Keratinocyte (primary cell): ENCODE measurements around the gene HHATL. TPM values are rescaled to one million over a fixed set of nuclear protein-coding genes. Genes with fewer than 3 reads are reported as not detected.

ENCODE experiments used
- DNase-seq: peaks from one replicate; pipeline ENCODE4 v3.0.0-alpha.2; 2011; ENCODE audit warnings: low read depth, missing footprints, low spot score
- FAIRE-seq: peaks from 2 replicates; lab custom pipeline; 2011; peaks lifted over from hg19 to GRCh38; lab: Jason Lieb, UNC
- H2AFZ ChIP-seq: 2 replicates; pipeline ENCODE4 v1.6.0; 2012; ENCODE audit warnings: low read length, control low read depth, inconsistent platforms; ENCODE audit not compliant: control insufficient read depth
- H3K27ac ChIP-seq: 2 replicates; pipeline ENCODE4 v1.5.1; 2011; ENCODE audit warnings: low read length; ENCODE audit not compliant: control insufficient read depth, insufficient read depth
- H3K27me3 ChIP-seq: 3 replicates; pipeline ENCODE4 v1.6.0; 2011; ENCODE audit warnings: low read length; ENCODE audit not compliant: control insufficient read depth, insufficient read depth; ENCODE audit errors: extremely low read depth
- H3K36me3 ChIP-seq, 2 experiments: 2 replicates in 1 of 2; 3 replicates in 1 of 2; pipeline ENCODE4 v1.5.1; 2011; ENCODE audit warnings: low read length in 2 of 2, mild to moderate bottlenecking in 1 of 2; ENCODE audit not compliant: control insufficient read depth in 2 of 2, insufficient read depth in 2 of 2; ENCODE audit errors: extremely low read depth in 1 of 2
- H3K4me1 ChIP-seq: 3 replicates; pipeline ENCODE4 v1.5.1; 2011; ENCODE audit warnings: low read length; ENCODE audit not compliant: control insufficient read depth, insufficient read depth; ENCODE audit errors: extremely low read depth
- H3K4me2 ChIP-seq: 3 replicates; pipeline ENCODE4 v1.6.0; 2011; ENCODE audit warnings: low read depth, low read length; ENCODE audit not compliant: control insufficient read depth, insufficient read depth; ENCODE audit errors: extremely low read depth
- H3K4me3 ChIP-seq, 3 experiments: fragments of 200-600 bp in 1 of 3; sonication (generic) in 1 of 3; 2 replicates in 2 of 3; 3 replicates in 1 of 3; pipeline ENCODE4 v1.5.1; 2011 to 2016; ENCODE audit warnings: low read length in 3 of 3, mild to moderate bottlenecking in 3 of 3, control low read depth in 2 of 3, inconsistent platforms in 1 of 3, low read depth in 1 of 3, mixed read lengths in 1 of 3, mixed run types in 1 of 3, moderate library complexity in 1 of 3; ENCODE audit not compliant: control insufficient read depth in 2 of 3, insufficient read depth in 2 of 3; ENCODE audit errors: extremely low read depth in 1 of 3
- H3K79me2 ChIP-seq: 2 replicates; pipeline ENCODE4 v1.6.0; 2012; ENCODE audit warnings: low read length; ENCODE audit not compliant: control insufficient read depth, insufficient read depth
- H3K9ac ChIP-seq: 3 replicates; pipeline ENCODE4 v1.6.0; 2011; ENCODE audit warnings: low read length; ENCODE audit not compliant: control insufficient read depth, insufficient read depth; ENCODE audit errors: extremely low read depth
- H3K9me1 ChIP-seq: 3 replicates; pipeline ENCODE4 v1.6.0; 2011; ENCODE audit warnings: low read length; ENCODE audit not compliant: control insufficient read depth, insufficient read depth; ENCODE audit errors: extremely low read depth
- H3K9me3 ChIP-seq: 2 replicates; pipeline ENCODE4 v1.5.1; 2012; ENCODE audit warnings: low read depth, low read length; ENCODE audit not compliant: control insufficient read depth
- H4K20me1 ChIP-seq: 3 replicates; pipeline ENCODE4 v1.6.0; 2011; ENCODE audit warnings: low read length; ENCODE audit not compliant: control insufficient read depth, insufficient read depth; ENCODE audit errors: extremely low read depth
- EZH2 ChIP-seq: IDR thresholded peaks from one replicate; pipeline ENCODE4 v1.6.1; 2012; ENCODE audit warnings: inconsistent platforms, mild to moderate bottlenecking, low read length, moderate library complexity
- dilution Hi-C: fragments of 300-500 bp; cut with MboI; formaldehyde crosslinking; loops from one replicate; pipeline ENCODE4 v1.7.0; 2020; ENCODE audit warnings: low sequenced_read_pairs; ENCODE audit not compliant: extremely low pct_ligation_motif_present
- polyA plus RNA-seq, 5 experiments: library from polyadenylated mRNA; depleted of rRNA in 3 of 5; stranded (reverse) in 3 of 5; stranded (forward) in 1 of 5; unstranded in 1 of 5; fragments of >200 nt; gene quantifications; 1 replicate in 1 of 5; 2 replicates in 3 of 5; 3 replicates in 1 of 5; pipeline versions ENCODE4 v1.2.1 to v1.2.3, GENCODE V29; 2011 to 2012; ENCODE audit warnings: missing spikeins in 2 of 5, low read depth in 1 of 5, low replicate concordance in 1 of 5
- TF ChIP-seq, protein P1 (sequence below), 3 experiments: IDR thresholded peaks in 1 of 3; conservative IDR thresholded peaks in 1 of 3; optimal IDR thresholded peaks in 1 of 3; 2 replicates in 2 of 3; 3 replicates in 1 of 3; pipeline versions ENCODE3 to v1.5.1; 2011; ENCODE audit warnings: low read length in 3 of 3, mild to moderate bottlenecking in 3 of 3, moderate library complexity in 2 of 3, control low read depth in 1 of 3, inconsistent platforms in 1 of 3; ENCODE audit not compliant: insufficient read depth in 2 of 3; ENCODE audit errors: extremely low read depth in 1 of 3

The HHATL gene
- polyA plus RNA-seq, 1 donor (not counting 4 experiments of a cell fraction or from before 2014, with no cell fraction given) = not detected

DNA sequence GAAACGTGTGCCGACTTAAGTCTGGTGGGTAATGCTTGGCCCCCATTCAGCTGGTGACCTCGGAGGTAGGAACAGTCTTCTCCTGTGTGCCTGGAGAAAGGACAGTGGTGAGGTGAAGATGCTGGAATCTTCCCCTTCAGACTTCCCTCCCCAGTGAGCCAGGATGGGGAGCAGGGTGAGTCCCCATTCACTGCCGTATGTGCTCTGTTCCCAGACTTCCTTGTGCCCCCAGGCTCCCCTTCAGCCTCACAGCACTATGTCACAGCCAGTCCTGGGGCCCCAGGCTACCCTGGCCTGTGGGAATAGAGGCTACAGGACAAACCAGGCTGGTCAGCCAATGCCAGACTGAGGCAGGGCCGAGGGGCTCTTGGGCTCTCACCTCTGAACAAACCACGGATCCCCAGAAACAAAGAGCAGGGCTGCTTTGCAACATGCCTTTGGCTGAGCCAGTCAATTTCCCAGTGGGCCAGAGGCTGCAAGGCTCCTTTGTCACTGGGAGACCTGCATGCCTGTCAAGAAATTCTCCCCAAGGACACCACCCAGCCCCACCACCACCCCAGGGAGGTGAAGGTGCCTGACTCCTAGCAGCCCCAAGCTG is 31.8 kb upstream of the HHATL start:
- Histone ChIP-seq H3K4me2 (no peak overlapping the region), H3K36me3 (no peaks in the 10 kb centered on the region), H4K20me1 (no peaks in the 10 kb centered on the region), H3K27me3 (peaks cover 4% of the 10 kb centered on the region), H3K9me1 (no peaks in the 10 kb centered on the region), H3K4me1 (no peaks in the 10 kb centered on the region), H3K27ac (no peak overlapping the region), H3K4me3 (no peak overlapping the region), H3K9me3 (no peaks in the 10 kb centered on the region), H2AFZ (no peak overlapping the region), H3K9ac (no peak overlapping the region), H3K79me2 (no peaks in the 10 kb centered on the region)
- DNase-seq (no peak), FAIRE-seq (no peak)
- no peak for TF ChIP-seq EZH2
- TF ChIP-seq, protein P1, sequence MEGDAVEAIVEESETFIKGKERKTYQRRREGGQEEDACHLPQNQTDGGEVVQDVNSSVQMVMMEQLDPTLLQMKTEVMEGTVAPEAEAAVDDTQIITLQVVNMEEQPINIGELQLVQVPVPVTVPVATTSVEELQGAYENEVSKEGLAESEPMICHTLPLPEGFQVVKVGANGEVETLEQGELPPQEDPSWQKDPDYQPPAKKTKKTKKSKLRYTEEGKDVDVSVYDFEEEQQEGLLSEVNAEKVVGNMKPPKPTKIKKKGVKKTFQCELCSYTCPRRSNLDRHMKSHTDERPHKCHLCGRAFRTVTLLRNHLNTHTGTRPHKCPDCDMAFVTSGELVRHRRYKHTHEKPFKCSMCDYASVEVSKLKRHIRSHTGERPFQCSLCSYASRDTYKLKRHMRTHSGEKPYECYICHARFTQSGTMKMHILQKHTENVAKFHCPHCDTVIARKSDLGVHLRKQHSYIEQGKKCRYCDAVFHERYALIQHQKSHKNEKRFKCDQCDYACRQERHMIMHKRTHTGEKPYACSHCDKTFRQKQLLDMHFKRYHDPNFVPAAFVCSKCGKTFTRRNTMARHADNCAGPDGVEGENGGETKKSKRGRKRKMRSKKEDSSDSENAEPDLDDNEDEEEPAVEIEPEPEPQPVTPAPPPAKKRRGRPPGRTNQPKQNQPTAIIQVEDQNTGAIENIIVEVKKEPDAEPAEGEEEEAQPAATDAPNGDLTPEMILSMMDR (optimal IDR thresholded peaks at IDR 0.05 in 1 of 3, IDR thresholded peaks at IDR 0.05 in 1 of 3, conservative IDR thresholded peaks at IDR 0.05 in 1 of 3; ENCODE audit: extremely low read depth in 1 of 3, insufficient read depth in 2 of 3, low read length in 3 of 3) = no peak
- dilution Hi-C loops = no loop called here

- TF ChIP-seq EZH2 = no peak
- TF ChIP-seq, protein P1 (optimal IDR thresholded peaks at IDR 0.05 in 1 of 3, IDR thresholded peaks at IDR 0.05 in 1 of 3, conservative IDR thresholded peaks at IDR 0.05 in 1 of 3; ENCODE audit: extremely low read depth in 1 of 3, insufficient read depth in 2 of 3, low read length in 3 of 3) = no peak
- DNase-seq = no peak
These were observed 31.1 kb upstream of the HHATL start for GRCh38 chr3:42733501-42734262.

More at GRCh38 chr3:42733501-42734262, 31.1 kb upstream of the HHATL start:
- Histone ChIP-seq H3K9me1 (no peaks in the 10 kb centered on the region), H3K36me3 (no peaks in the 10 kb centered on the region), H2AFZ (no peak overlapping the region), H3K4me1 (no peaks in the 10 kb centered on the region), H3K79me2 (no peaks in the 10 kb centered on the region), H3K27ac (no peak overlapping the region), H4K20me1 (no peaks in the 10 kb centered on the region), H3K4me3 (no peak overlapping the region), H3K9ac (no peak overlapping the region), H3K4me2 (no peak overlapping the region), H3K9me3 (no peaks in the 10 kb centered on the region), H3K27me3 (peaks cover 4% of the 10 kb centered on the region)
- dilution Hi-C loops = no loop called here
- no peak for FAIRE-seq
